NB4 (cell line): ENCODE results near the gene FKBP15.
A peak's percentile ranks its signal among the peaks of the same experiment; 100 is the strongest.
"Not testable (repeated sequence)": the region's sequence is repeated elsewhere in the genome, so short reads cannot be mapped to it uniquely, and the experiment has no call there.

Experiments
- DNase-seq: peaks from one replicate; pipeline ENCODE4 v3.0.0; 2010; ENCODE audit warnings: low read depth
- H3K4me3 ChIP-seq: one replicate; pipeline ENCODE4 v1.5.1; 2011; ENCODE audit warnings: mild to moderate bottlenecking, low read depth, low read length, moderate library complexity
- CTCF ChIP-seq: IDR thresholded peaks from one replicate; pipeline ENCODE4 v1.5.1; 2012; ENCODE audit warnings: low read depth, low read length
- MYC ChIP-seq: IDR thresholded peaks from 2 replicates; pipeline ENCODE4 v1.6.1; 2011; ENCODE audit warnings: low read depth, low read length
- POLR2A ChIP-seq: IDR thresholded peaks from 2 replicates; pipeline ENCODE4 v1.6.1; 2011; ENCODE audit warnings: mild to moderate bottlenecking; ENCODE audit not compliant: insufficient read length; ENCODE audit errors: extremely low read depth
- TF ChIP-seq, protein P1 (sequence below): IDR thresholded peaks from 2 replicates; pipeline ENCODE4 v1.6.1; 2011; ENCODE audit warnings: low read depth, low read length

The FKBP15 gene

DNA sequence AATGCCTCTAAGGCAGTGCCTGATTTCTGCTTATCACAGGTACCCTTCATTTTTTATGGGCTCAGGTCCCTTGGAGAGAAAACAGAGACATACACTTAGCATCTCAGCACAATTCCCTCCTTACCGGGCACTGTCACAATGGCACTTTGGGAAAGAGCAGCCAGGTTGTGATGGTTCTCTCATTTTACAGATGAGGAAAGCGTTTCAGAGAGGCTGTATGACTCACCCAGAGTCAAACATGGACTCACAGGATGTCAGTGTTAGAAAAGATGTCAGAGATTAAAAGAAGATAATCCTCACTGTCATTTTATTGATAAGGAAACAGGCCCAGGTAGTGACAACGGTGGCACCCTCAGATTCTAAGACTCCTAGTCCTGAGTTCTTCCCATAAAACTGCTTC, 82.3 kb downstream of the FKBP15 start:
- no peak overlapping the region for H3K4me3 ChIP-seq
- TF ChIP-seq MYC (no peak), POLR2A (no peak)
- TF ChIP-seq, protein P1, sequence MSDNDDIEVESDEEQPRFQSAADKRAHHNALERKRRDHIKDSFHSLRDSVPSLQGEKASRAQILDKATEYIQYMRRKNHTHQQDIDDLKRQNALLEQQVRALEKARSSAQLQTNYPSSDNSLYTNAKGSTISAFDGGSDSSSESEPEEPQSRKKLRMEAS, result no peak
- DNase-seq, result no peak

DNA sequence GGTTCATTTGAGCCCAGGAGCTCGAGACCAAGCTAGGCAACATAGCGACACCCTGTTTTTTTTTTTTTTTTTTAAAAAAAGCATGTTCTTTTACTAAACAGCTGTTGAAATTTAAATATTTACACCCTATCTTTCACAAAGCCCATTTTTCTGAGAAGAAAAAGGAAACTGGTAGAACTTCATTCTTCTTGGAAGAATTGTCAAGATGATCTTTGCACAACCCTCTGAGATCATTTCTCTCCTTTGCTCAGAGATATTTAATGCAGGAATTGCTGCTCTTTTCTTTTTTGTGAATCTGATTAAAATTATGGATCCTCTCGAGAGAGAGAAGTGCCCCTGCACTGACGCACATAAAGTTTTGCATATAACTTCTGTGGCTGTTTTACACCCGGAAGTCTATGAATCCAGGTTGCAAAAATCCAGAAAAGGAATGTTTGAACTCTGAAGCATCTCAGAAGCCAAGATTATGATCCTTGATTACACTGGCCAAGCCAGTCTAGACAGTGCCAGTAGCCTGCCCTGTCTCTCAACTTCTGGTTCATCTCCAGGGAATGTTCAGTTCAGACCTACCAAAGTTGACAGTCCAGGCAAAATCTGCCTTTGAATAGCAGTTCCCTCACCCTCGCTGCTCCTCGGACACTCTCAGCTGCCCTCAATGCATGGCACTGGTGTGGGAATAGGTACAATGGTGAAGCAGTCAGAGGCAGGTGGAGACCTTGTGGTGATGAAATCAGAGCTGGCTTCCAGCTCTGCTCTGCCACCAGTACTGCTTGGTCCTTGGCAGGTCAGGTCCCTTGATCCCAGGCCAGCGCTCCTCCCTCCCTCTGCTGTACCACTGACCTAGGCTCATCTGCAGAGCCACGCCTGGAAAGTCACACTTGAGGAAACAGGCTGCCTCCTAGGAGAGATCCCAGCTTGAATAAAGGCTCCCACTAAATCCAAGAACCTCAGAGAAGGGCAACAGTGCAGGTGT, 83.6 kb downstream of the FKBP15 start:
- H3K4me3 ChIP-seq, result no peak overlapping the region
- TF ChIP-seq CTCF (no peak), MYC (no peak), POLR2A (no peak)
- TF ChIP-seq, protein P1, result no peak
- DNase-seq, result no peak

DNA sequence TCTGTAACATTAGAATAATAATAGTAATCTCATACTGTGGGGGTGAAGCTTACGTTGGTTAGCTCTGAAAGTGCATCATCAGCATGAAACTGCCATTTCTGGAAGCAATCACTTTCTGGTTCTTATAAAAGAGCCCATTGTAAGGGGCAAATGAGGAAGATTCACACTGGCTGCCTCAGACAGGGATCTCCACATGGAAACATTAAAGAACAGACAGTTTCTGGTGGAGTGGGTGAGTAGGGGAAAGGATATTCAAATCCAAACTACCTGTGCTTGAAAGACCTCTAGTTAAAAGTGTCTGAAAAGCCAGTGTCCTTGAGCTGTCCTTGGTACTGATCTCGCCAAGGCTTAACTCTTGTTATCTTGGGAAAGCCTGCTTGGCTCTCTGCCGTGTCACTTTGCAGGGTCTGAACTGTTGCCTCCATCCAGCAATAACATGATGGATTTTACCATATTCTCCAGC, 89.4 kb downstream of the FKBP15 start:
- H3K4me3 ChIP-seq, result no peak overlapping the region
- DNase-seq, result peak; percentile 58
- TF ChIP-seq POLR2A (no peak), CTCF (no peak), MYC (no peak)
- TF ChIP-seq, protein P1, result no peak

DNA sequence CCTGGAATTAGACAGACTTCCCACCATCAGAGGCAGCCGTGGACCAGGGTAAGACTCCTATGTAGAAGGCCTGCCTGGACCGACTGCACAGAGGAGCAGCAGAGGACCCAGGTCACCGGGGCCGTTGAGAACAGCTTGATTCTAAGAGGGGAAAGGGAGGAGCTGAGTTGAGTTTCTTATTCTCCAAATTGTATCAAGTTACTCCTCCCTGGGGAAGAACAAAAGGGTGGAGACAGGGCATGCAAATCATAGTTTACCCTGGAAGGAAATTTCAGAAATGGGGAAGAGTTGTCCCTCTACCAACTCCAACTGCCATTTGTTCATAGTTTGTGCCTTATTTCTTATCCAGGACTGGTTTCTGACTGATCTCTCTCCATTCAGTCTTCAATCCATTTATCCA, 91.2 kb downstream of the FKBP15 start:
- TF ChIP-seq MYC (no peak), CTCF (no peak), POLR2A (no peak)
- TF ChIP-seq, protein P1, result no peak
- peak; percentile 10 for DNase-seq
- no peak overlapping the region for H3K4me3 ChIP-seq

DNA sequence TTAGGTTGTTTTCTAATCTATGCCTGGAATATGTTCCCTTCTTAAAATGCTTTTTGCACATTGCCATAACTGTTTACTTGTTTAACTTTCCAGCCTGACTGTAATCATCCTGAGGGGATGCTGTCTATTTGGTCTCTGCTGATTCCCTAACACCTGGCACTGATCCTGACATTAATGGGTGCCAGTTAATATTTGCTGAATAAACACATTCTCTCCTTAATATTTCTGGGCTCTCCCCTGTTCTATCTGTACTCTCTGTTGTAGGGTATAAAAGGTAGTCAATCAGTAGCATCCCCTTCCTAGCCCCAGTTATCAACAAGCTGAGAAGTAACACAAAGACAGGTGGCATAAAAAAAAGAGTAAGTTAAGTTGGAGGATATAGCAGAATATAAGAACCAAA, 91.6 kb downstream of the FKBP15 start:
- no peak for DNase-seq
- no peak overlapping the region for H3K4me3 ChIP-seq
- TF ChIP-seq MYC, result no peak

DNA sequence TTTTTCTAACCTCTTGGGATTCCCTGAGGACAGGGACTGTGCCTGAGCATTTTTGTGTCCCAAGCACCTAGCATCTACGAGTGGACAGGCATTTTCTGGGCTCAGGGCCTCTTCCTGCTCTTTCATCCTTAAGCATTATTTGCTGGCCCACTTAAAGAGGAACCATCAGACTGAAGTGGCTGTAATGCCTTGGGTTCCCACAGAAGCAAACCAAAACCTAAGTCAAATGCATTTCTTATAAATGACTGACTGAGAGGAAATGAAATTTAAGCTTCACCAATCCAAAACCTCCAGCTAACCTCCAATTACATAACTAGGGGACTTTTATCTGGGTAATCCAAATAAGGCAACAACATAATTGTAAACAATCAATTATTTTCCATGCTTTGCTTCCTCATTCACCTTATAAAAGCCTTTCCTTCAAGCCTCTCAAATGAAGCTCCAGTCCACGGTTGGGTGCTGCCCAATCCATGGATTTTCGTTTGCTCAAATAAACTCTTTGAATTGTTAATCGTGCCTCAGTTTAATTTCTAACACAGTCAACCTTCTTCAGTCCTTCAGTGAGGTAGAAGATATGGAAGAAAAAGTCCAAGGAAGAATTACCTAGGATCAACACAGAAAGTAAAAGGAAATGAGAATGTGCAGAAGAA, 95.6 kb downstream of the FKBP15 start:
- no peak overlapping the region for H3K4me3 ChIP-seq
- DNase-seq, result no peak
- TF ChIP-seq MYC (no peak), POLR2A (no peak), CTCF (no peak)
- TF ChIP-seq, protein P1, result no peak

GRCh38 chr9:113118829-113119228, 102.2 kb downstream of the FKBP15 start:
- DNase-seq, H3K4me3 ChIP-seq: not testable (repeated sequence)
